ENCODE data around the gene B4GALNT2.

- no peak for TF ChIP-seq CTCF (IDR thresholded peaks at IDR 0.05; ENCODE audit: low read depth, low read length, poor library complexity, severe bottlenecking)
- TF ChIP-seq EZH2phosphoT487 (IDR thresholded peaks at IDR 0.05; ENCODE audit: borderline replicate concordance, low read length), result no peak
Observed at GRCh38 chr17:49132317-49132698, 261 bp upstream of the B4GALNT2 start.
